ENCODE measurements around the gene SNX10. TPM values are rescaled to one million over a fixed set of nuclear protein-coding genes. Genes with fewer than 3 reads are reported as not detected.

The SNX10 gene
- total RNA-seq, 6 experiments from 2014 or later = not detected

- Mint-ChIP-seq H3K36me3 (ENCODE audit: low read depth) (no peaks in the 10 kb centered on the region), H3K27ac (no peak overlapping the region), H3K27me3 (ENCODE audit: insufficient read depth) (peaks cover 2% of the 10 kb centered on the region), H3K4me1 (ENCODE audit: low read depth) (no peaks in the 10 kb centered on the region), H3K4me3 (no peak overlapping the region), H3K9me3 (no peaks in the 10 kb centered on the region)
- peak; percentile 87 for TF ChIP-seq CTCF (IDR thresholded peaks at IDR 0.05)
- peak; percentile 71 for DNase-seq
These were observed 73.6 kb downstream of the SNX10 start for GRCh38 chr7:26365077-26365900.

- Mint-ChIP-seq H3K36me3 (ENCODE audit: low read depth) (no peaks in the 10 kb centered on the region), H3K27me3 (ENCODE audit: insufficient read depth) (peaks cover 2% of the 10 kb centered on the region), H3K4me3 (no peak overlapping the region), H3K4me1 (ENCODE audit: low read depth) (no peaks in the 10 kb centered on the region), H3K9me3 (no peaks in the 10 kb centered on the region), H3K27ac (no peak overlapping the region)
- DNase-seq = no peak
- no peak for TF ChIP-seq CTCF (IDR thresholded peaks at IDR 0.05)
These were observed 74.2 kb downstream of the SNX10 start for GRCh38 chr7:26365901-26366275.

GRCh38 chr7:26367219-26367711 is 75.6 kb downstream of the SNX10 start:
- H3K4me3 Mint-ChIP-seq = no peak overlapping the region
- H3K9me3 Mint-ChIP-seq = no peaks in the 10 kb centered on the region
- no peaks in the 10 kb centered on the region for H3K4me1 Mint-ChIP-seq (ENCODE audit: low read depth)

GRCh38 chr7:26368542-26368941 is 76.9 kb downstream of the SNX10 start:
- Mint-ChIP-seq H3K27me3 (ENCODE audit: insufficient read depth) (peaks cover 2% of the 10 kb centered on the region), H3K4me1 (ENCODE audit: low read depth) (no peaks in the 10 kb centered on the region), H3K36me3 (ENCODE audit: low read depth) (no peaks in the 10 kb centered on the region), H3K4me3 (no peak overlapping the region), H3K27ac (no peak overlapping the region), H3K9me3 (no peaks in the 10 kb centered on the region)
- no peak; the same call in 1 of the 2 replicates for TF ChIP-seq CTCF (IDR thresholded peaks at IDR 0.05)
- peak; percentile 10 for DNase-seq

More at GRCh38 chr7:26367219-26367711, 75.6 kb downstream of the SNX10 start:
- TF ChIP-seq CTCF (IDR thresholded peaks at IDR 0.05) = no peak
- Mint-ChIP-seq H3K27ac (no peak overlapping the region), H3K27me3 (ENCODE audit: insufficient read depth) (peaks cover 2% of the 10 kb centered on the region), H3K36me3 (ENCODE audit: low read depth) (no peaks in the 10 kb centered on the region)
- no peak for DNase-seq

GRCh38 chr7:26369593-26369992 is 77.9 kb downstream of the SNX10 start:
- Mint-ChIP-seq H3K9me3 (no peaks in the 10 kb centered on the region), H3K27ac (no peak overlapping the region), H3K4me1 (ENCODE audit: low read depth) (no peaks in the 10 kb centered on the region), H3K36me3 (ENCODE audit: low read depth) (no peaks in the 10 kb centered on the region), H3K4me3 (no peak overlapping the region), H3K27me3 (ENCODE audit: insufficient read depth) (peaks cover 2% of the 10 kb centered on the region)
- TF ChIP-seq CTCF (IDR thresholded peaks at IDR 0.05) = peak; percentile 90
- peak; percentile 49 for DNase-seq
